IPS-18a (cell line): ENCODE results near the gene MIF.
"Not testable (repeated sequence)": the region's sequence is repeated elsewhere in the genome, so short reads cannot be mapped to it uniquely, and the experiment has no call there.

Experiments
- H3K27ac ChIP-seq: one replicate; pipeline ENCODE4 v1.5.1; 2013; ENCODE audit warnings: low read length
- H3K27me3 ChIP-seq: one replicate; pipeline ENCODE4 v1.6.1; 2013; ENCODE audit warnings: mild to moderate bottlenecking, low read length; ENCODE audit not compliant: control insufficient read depth, insufficient read depth
- H3K36me3 ChIP-seq: one replicate; pipeline ENCODE4 v1.6.1; 2013; ENCODE audit warnings: low read depth, low read length; ENCODE audit not compliant: control insufficient read depth
- H3K4me1 ChIP-seq: one replicate; pipeline ENCODE4 v1.6.1; 2013; ENCODE audit warnings: low read depth, low read length; ENCODE audit not compliant: control insufficient read depth
- H3K4me3 ChIP-seq: one replicate; pipeline ENCODE4 v1.5.1; 2013; ENCODE audit warnings: low read length
- H3K9ac ChIP-seq: one replicate; pipeline ENCODE4 v1.6.1; 2013; ENCODE audit warnings: mild to moderate bottlenecking, low read length, moderate library complexity
- H3K9me3 ChIP-seq: one replicate; pipeline ENCODE4 v1.6.1; 2013; ENCODE audit warnings: low read depth, low read length; ENCODE audit not compliant: control insufficient read depth

MIF gene

GRCh38 chr22:23896523-23897186 lies 2.5 kb downstream of the MIF start:
- H3K9ac ChIP-seq = no peak overlapping the region
- H3K4me3 ChIP-seq = no peak overlapping the region
- peaks cover 25% of the 10 kb centered on the region for H3K4me1 ChIP-seq
- H3K27me3 ChIP-seq = no peaks in the 10 kb centered on the region
- H3K36me3 ChIP-seq = peaks cover 19% of the 10 kb centered on the region
- H3K27ac ChIP-seq = no peak overlapping the region
- H3K9me3 ChIP-seq = no peaks in the 10 kb centered on the region

- Histone ChIP-seq H3K4me1 (peaks cover 25% of the 10 kb centered on the region), H3K9ac (no peak overlapping the region), H3K27me3 (no peaks in the 10 kb centered on the region), H3K27ac (no peak overlapping the region), H3K9me3 (no peaks in the 10 kb centered on the region), H3K36me3 (peaks cover 19% of the 10 kb centered on the region), H3K4me3 (no peak overlapping the region)
These were observed 3.1 kb downstream of the MIF start for GRCh38 chr22:23897320-23897719.

GRCh38 chr22:23898006-23898974 lies 4.1 kb downstream of the MIF start:
- Histone ChIP-seq H3K9me3 (no peaks in the 10 kb centered on the region), H3K27ac (no peak overlapping the region), H3K36me3 (peaks cover 19% of the 10 kb centered on the region), H3K4me1 (peaks cover 18% of the 10 kb centered on the region), H3K27me3 (no peaks in the 10 kb centered on the region), H3K9ac (no peak overlapping the region), H3K4me3 (no peak overlapping the region)

GRCh38 chr22:23899042-23899745 lies 5.0 kb downstream of the MIF start:
- H3K9ac ChIP-seq = no peak overlapping the region
- peaks cover 12% of the 10 kb centered on the region for H3K4me1 ChIP-seq
- H3K36me3 ChIP-seq = peaks cover 19% of the 10 kb centered on the region
- no peaks in the 10 kb centered on the region for H3K9me3 ChIP-seq
- H3K27me3 ChIP-seq = no peaks in the 10 kb centered on the region
- no peak overlapping the region for H3K4me3 ChIP-seq
- no peak overlapping the region for H3K27ac ChIP-seq

GRCh38 chr22:23900227-23900626 lies 6.0 kb downstream of the MIF start:
- not testable (repeated sequence) for H3K4me3 ChIP-seq, H3K27me3 ChIP-seq, H3K27ac ChIP-seq, H3K9me3 ChIP-seq, H3K9ac ChIP-seq
- Histone ChIP-seq H3K36me3 (peaks cover 19% of the 10 kb centered on the region), H3K4me1 (peaks cover 12% of the 10 kb centered on the region)

GRCh38 chr22:23901600-23901999 lies 7.4 kb downstream of the MIF start:
- no peak overlapping the region for H3K9ac ChIP-seq

GRCh38 chr22:23903328-23903971 lies 9.3 kb downstream of the MIF start:
- H3K9ac ChIP-seq = no peak overlapping the region
- no peaks in the 10 kb centered on the region for H3K27me3 ChIP-seq
- H3K9me3 ChIP-seq = no peaks in the 10 kb centered on the region
- no peak overlapping the region for H3K4me3 ChIP-seq
- H3K36me3 ChIP-seq = no peaks in the 10 kb centered on the region
- H3K27ac ChIP-seq = no peak overlapping the region
- H3K4me1 ChIP-seq = peaks cover 3% of the 10 kb centered on the region

More at GRCh38 chr22:23901600-23901999, 7.4 kb downstream of the MIF start:
- Histone ChIP-seq H3K27me3 (no peaks in the 10 kb centered on the region), H3K36me3 (peaks cover 8% of the 10 kb centered on the region), H3K9me3 (no peaks in the 10 kb centered on the region), H3K4me3 (no peak overlapping the region), H3K4me1 (peaks cover 5% of the 10 kb centered on the region), H3K27ac (no peak overlapping the region)

- Histone ChIP-seq H3K4me3 (no peak overlapping the region), H3K9ac (no peak overlapping the region), H3K36me3 (no peaks in the 10 kb centered on the region), H3K27ac (no peak overlapping the region), H3K27me3 (no peaks in the 10 kb centered on the region), H3K9me3 (no peaks in the 10 kb centered on the region), H3K4me1 (peaks cover 16% of the 10 kb centered on the region)
These were observed 10.5 kb downstream of the MIF start for GRCh38 chr22:23904573-23905254.

- Histone ChIP-seq H3K27me3 (no peaks in the 10 kb centered on the region), H3K4me3 (no peak overlapping the region), H3K9ac (no peak overlapping the region), H3K36me3 (no peaks in the 10 kb centered on the region), H3K27ac (no peak overlapping the region), H3K4me1 (peaks cover 16% of the 10 kb centered on the region), H3K9me3 (no peaks in the 10 kb centered on the region)
These were observed 12.5 kb downstream of the MIF start for GRCh38 chr22:23906641-23907040.

- not testable (repeated sequence) for H3K9me3 ChIP-seq, H3K9ac ChIP-seq, H3K27ac ChIP-seq, H3K4me3 ChIP-seq, H3K27me3 ChIP-seq, H3K36me3 ChIP-seq
- peaks cover 16% of the 10 kb centered on the region for H3K4me1 ChIP-seq
These were observed 13.2 kb downstream of the MIF start for GRCh38 chr22:23907423-23907822.
